GM19238 (cell line): ENCODE data around the gene TCEA2.
"Not testable (repeated sequence)": the region's sequence is repeated elsewhere in the genome, so short reads cannot be mapped to it uniquely, and the experiment has no call there.

Experiments used
- DNase-seq: peaks from one replicate; pipeline ENCODE4 v3.0.0; 2011; ENCODE audit warnings: low spot score; ENCODE audit not compliant: insufficient read length

TCEA2 gene

GRCh38 chr20:64107736-64108457 is 44.9 kb downstream of the TCEA2 start:
- DNase-seq: no peak

GRCh38 chr20:64108731-64109681 is 46.0 kb downstream of the TCEA2 start:
- no peak for DNase-seq

GRCh38 chr20:64109831-64110391 is 46.9 kb downstream of the TCEA2 start:
- DNase-seq: no peak

GRCh38 chr20:64110411-64111068 is 47.5 kb downstream of the TCEA2 start:
- DNase-seq: no peak

- no peak for DNase-seq
Observed at GRCh38 chr20:64111841-64112641, 49.0 kb downstream of the TCEA2 start.

GRCh38 chr20:64112691-64113443 is 49.9 kb downstream of the TCEA2 start:
- no peak for DNase-seq

GRCh38 chr20:64113444-64113775 is 50.4 kb downstream of the TCEA2 start:
- DNase-seq: no peak

GRCh38 chr20:64113796-64114355 is 50.9 kb downstream of the TCEA2 start:
- no peak for DNase-seq

- no peak for DNase-seq
Observed at GRCh38 chr20:64114356-64114971, 51.5 kb downstream of the TCEA2 start.

GRCh38 chr20:64115171-64115911 is 52.3 kb downstream of the TCEA2 start:
- no peak for DNase-seq

GRCh38 chr20:64116016-64116415 is 53.0 kb downstream of the TCEA2 start:
- DNase-seq: no peak

GRCh38 chr20:64116541-64117431 is 53.8 kb downstream of the TCEA2 start:
- DNase-seq: no peak

- not testable (repeated sequence) for DNase-seq
Observed at GRCh38 chr20:64117432-64117777, 54.4 kb downstream of the TCEA2 start.

GRCh38 chr20:64119301-64119680 is 56.3 kb downstream of the TCEA2 start:
- DNase-seq: no peak

GRCh38 chr20:64119681-64120341 is 56.8 kb downstream of the TCEA2 start:
- DNase-seq: no peak

GRCh38 chr20:64121586-64121985 is 58.6 kb downstream of the TCEA2 start:
- no peak for DNase-seq
